ENCODE data around the gene RGL1.
A peak's percentile ranks its signal among the peaks of the same experiment; 100 is the strongest.

Gene RGL1

DNA sequence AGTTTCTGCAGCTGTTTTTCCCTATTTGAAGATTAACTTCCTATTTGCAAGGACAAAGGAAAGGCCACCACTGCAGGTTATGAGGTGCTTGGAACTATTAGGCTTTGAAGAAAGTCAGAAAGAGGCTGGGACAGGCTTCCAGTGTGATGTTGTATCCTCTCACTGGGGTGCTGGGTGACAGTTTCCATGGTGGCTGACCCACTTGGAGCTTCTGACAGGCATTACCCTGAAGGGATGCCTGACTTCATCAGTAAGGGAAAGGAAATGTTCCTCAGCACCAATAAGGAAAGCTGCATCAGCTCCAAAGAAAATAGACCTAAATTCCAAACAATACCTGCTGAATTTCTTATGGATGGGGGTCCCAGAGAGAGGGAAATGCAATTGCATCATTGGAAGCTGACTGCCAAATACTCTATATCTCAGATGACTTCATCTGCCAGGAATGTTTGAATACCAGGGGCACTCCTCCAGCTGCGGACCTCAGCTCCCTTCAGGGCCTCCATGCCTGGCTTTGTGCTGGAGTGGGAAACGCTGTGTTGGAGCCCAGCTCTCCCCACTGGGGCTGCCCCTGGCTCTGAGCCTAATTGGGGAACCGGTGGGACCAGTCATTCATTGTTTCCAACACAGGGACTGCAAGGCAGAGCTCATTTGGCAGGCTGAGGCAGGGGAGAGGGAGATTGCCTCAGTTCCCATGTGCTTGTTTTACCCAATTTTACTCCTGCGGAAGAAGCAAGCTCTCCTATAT, 76.6 kb downstream of the RGL1 start:
- TF ChIP-seq, protein P1, sequence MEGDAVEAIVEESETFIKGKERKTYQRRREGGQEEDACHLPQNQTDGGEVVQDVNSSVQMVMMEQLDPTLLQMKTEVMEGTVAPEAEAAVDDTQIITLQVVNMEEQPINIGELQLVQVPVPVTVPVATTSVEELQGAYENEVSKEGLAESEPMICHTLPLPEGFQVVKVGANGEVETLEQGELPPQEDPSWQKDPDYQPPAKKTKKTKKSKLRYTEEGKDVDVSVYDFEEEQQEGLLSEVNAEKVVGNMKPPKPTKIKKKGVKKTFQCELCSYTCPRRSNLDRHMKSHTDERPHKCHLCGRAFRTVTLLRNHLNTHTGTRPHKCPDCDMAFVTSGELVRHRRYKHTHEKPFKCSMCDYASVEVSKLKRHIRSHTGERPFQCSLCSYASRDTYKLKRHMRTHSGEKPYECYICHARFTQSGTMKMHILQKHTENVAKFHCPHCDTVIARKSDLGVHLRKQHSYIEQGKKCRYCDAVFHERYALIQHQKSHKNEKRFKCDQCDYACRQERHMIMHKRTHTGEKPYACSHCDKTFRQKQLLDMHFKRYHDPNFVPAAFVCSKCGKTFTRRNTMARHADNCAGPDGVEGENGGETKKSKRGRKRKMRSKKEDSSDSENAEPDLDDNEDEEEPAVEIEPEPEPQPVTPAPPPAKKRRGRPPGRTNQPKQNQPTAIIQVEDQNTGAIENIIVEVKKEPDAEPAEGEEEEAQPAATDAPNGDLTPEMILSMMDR (IDR thresholded peaks at IDR 0.05; ENCODE audit: low read depth, low read length, missing control alignments): no peak
- no peak overlapping the region for H3K4me3 ChIP-seq (ENCODE audit: low read depth, low read length)
- in situ Hi-C loops (cut with HindIII; ENCODE audit: low sequenced_read_pairs): no loop called here
- DNase-seq (ENCODE audit: low read depth): peak; percentile 86

DNA sequence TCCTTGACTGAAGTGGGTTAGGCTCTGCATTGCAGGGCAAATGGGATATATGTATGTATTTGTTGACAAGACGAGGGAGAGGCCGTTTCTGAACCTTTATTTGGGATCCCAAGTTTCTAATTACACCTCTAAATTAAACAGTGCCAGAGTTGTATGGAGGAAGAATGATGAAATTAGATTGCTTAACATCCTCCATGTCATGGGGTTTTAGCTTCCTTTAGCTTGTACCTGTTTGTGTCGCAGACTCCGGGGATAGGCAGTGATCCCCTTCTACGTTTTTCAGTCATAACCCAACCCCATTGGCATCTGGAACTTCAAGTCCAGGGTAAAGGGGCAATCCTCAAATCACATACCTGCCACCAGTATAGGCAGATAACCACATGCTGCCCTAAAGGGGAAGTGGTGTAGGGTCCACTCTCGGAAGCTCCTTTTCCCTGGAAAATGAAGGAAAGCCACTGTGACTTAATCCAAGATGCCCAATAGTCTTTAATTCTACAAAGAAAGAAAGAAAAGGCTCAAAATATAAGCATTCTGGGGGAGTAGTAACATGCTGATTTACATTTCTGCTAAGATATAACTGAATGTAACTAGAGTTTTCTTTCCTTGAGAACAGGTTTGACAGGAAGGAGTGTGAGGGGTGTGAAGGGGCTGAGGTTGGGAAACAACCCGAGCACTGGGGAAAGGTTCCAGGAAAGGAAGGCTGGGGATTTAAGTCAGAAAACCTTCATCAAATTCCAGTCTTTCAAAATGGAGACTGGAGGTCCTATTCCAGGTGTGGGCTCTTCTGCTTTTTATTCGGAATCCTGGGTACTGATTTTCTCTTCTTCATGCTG, 77.6 kb downstream of the RGL1 start:
- H3K4me3 ChIP-seq (ENCODE audit: low read depth, low read length): no peak overlapping the region
- in situ Hi-C loops (cut with HindIII; ENCODE audit: low sequenced_read_pairs): no loop called here
- DNase-seq (ENCODE audit: low read depth): no peak
- TF ChIP-seq, protein P1 (IDR thresholded peaks at IDR 0.05; ENCODE audit: low read depth, low read length, missing control alignments): no peak

DNA sequence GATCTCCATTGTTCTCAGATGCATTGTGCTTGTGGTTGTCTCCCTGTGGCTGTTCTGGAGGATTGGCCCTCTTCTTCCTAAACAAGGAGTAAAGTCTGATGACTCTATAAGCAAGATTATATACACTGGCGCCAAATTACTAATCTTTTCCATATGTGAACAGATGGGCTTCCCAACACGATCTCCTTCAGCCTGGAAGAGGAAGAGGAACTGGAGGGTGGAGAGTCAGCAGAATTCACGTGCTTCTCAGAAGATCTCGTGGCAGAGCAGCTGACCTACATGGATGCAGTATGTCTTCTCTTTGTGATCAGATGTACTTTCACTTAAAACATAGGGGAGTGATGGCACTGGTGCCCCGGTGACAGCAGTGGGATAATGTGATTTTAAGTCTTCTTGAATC, 78.7 kb downstream of the RGL1 start:
- TF ChIP-seq, protein P1 (IDR thresholded peaks at IDR 0.05; ENCODE audit: low read depth, low read length, missing control alignments): no peak
- no peak for DNase-seq (ENCODE audit: low read depth)
- no peak overlapping the region for H3K4me3 ChIP-seq (ENCODE audit: low read depth, low read length)
- in situ Hi-C loops (cut with HindIII; ENCODE audit: low sequenced_read_pairs): no loop called here

DNA sequence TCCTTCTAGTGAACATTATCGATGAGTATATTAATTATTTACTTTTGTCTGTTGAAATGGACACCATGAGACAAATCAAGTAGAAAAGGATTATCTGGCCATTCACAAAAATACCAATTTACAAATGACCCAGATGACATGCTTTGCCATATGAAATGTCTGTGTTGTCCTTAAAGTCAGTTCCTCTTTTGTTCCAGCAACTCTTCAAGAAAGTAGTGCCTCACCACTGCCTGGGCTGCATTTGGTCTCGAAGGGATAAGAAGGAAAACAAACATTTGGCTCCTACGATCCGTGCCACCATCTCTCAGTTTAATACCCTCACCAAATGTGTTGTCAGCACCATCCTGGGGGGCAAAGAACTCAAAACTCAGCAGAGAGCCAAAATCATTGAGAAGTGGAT, 79.6 kb downstream of the RGL1 start:
- no peak overlapping the region for H3K4me3 ChIP-seq (ENCODE audit: low read depth, low read length)
- in situ Hi-C loops (cut with HindIII; ENCODE audit: low sequenced_read_pairs): no loop called here
- no peak for DNase-seq (ENCODE audit: low read depth)
- TF ChIP-seq, protein P1 (IDR thresholded peaks at IDR 0.05; ENCODE audit: low read depth, low read length, missing control alignments): no peak

DNA sequence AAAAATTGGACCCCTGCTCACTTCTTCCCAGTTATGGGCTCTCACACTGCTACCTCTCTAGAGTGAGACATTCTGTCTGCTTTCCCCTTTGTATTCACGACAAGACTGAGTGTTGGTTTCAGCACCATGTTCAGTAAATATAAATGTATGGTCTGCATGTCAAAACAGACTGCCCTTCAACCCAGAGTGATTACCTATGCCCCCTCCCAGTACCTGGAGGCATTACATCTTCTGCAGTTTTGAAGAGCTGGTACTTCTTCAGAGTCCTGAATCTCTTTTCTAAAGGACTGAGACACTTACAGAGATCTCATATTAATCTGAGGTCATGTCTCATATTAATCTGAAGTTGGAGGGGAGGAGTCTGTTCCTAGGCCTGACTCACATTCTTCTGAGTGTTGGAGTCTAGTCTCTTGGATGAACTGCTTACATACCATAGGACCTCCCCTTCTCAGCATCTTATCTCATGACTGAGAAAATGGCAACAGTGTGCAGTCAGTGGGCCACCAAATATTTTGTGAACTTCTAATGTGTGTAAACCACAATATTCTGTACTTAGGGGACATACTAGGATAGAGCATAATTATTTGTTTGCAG, 80.3 kb downstream of the RGL1 start:
- TF ChIP-seq, protein P1 (IDR thresholded peaks at IDR 0.05; ENCODE audit: low read depth, low read length, missing control alignments): no peak
- in situ Hi-C loops (cut with HindIII; ENCODE audit: low sequenced_read_pairs): no loop called here
- DNase-seq (ENCODE audit: low read depth): no peak
- no peak overlapping the region for H3K4me3 ChIP-seq (ENCODE audit: low read depth, low read length)

DNA sequence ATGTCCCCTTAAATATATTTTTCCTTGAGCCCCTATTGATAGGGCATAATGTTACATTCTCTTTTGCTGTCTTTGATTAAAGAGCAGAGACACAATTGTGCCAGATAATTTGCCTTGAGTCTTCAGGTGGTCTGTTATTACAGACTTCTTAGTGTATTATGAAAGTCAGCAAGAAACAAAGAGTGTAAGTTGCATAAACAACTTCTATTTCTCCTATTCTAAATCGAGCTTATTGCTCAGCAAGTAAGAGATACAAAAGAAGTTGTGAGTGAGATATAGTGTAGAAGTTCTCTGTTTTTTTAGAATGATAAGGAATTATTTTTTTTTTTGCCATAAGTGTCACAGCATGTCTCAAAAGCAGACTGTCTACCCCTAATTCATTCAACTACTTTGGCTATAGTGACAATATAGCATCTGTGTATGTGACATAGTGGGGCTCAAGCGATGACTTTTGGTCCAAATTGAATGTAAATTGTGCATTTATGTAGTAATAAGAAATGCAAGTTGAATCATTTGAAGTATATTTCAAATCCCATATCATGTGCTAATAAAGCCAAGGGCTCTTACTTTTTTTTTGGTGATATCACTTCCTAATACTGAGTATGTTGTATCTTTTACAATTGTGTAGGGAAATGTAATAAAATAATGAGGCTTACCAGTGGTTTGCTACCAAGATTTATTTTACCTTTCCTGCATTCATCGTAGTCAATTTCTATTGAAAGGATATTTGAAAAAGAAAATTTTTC, 81.3 kb downstream of the RGL1 start:
- TF ChIP-seq, protein P1 (IDR thresholded peaks at IDR 0.05; ENCODE audit: low read depth, low read length, missing control alignments): no peak
- in situ Hi-C loops (cut with HindIII; ENCODE audit: low sequenced_read_pairs): no loop called here
- H3K4me3 ChIP-seq (ENCODE audit: low read depth, low read length): no peak overlapping the region
- DNase-seq (ENCODE audit: low read depth): no peak
